ENCODE results near the gene PALM2AKAP2. TPM values are rescaled to one million over a fixed set of nuclear protein-coding genes. Genes with fewer than 3 reads are reported as not detected.

PALM2AKAP2 gene
- total RNA-seq, 4 donors from 2014 or later = 1.2 to 3.6 (median 2.6) TPM

- no peak for TF ChIP-seq POLR2A (IDR thresholded peaks at IDR 0.05)
Measured at GRCh38 chr9:109767404-109767803, 12.6 kb upstream of the PALM2AKAP2 start.

DNA sequence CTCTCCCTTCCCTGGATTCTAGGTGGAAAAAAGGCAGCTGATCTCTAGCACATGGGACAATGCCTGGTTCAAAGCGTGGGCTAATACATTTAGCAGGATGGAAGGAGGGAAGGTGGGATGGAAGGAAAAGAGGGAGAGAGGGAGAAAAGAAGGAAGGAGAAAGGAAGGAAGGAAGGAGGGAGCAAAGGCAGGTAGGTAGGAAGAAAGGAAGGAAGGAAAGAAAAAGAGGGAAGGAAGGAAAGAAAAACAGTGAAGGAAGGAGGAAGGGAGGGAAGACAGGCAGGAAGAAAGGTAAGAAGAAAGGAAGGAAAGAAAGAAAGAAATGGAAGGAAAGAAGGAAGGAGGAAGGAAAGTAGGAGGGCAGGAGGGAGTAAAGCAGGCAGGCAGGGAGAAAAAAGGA is 12.2 kb upstream of the PALM2AKAP2 start:
- 79 to 89% methylated on average over 1 of the region's 1 CpG for WGBS, 2 donors
- no peak for DNase-seq (ENCODE audit: low spot score in 2 of 2)
- no peak overlapping the region for H3K4me3 ChIP-seq (ENCODE audit: low read depth, poor library complexity, severe bottlenecking)
- no peak for TF ChIP-seq POLR2A (IDR thresholded peaks at IDR 0.05)
- no peak for TF ChIP-seq CTCF (IDR thresholded peaks at IDR 0.05)
- intact Hi-C loops (cut with DNase I; ENCODE audit: low total_unique reads) = no loop called here

More at GRCh38 chr9:109767404-109767803, 12.6 kb upstream of the PALM2AKAP2 start:
- WGBS, 2 donors = 67 to 75% methylated on average over 4 of the region's 4 CpGs
- no peak for DNase-seq (ENCODE audit: low spot score in 2 of 2)
- no peak overlapping the region for H3K4me3 ChIP-seq (ENCODE audit: low read depth, poor library complexity, severe bottlenecking)
- intact Hi-C loops (cut with DNase I; ENCODE audit: low total_unique reads) = no loop called here

DNA sequence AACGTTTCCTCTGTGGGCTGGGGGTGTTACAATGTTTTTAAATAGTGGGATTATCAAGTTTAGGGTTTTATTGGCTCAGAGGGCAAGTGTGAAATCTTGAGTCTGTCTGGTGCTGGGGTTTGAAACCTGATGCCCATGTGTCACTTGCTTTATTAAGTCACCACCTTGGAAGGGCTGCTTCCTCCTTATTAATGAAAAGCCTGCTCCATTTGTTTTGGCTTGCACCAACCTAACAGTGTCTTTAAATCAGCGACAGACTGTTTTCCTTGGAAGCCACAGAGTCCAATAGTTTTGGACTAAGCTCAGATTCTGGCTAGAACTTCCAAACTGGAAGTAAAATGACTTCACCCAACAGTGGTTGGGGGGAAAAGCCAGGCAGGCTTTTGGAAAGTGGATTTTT is 10.7 kb upstream of the PALM2AKAP2 start:
- TF ChIP-seq CTCF (IDR thresholded peaks at IDR 0.05) = no peak
- TF ChIP-seq POLR2A (IDR thresholded peaks at IDR 0.05) = no peak
- 33 to 35% methylated on average over 2 of the region's 2 CpGs for WGBS, 2 donors
- DNase-seq (ENCODE audit: low spot score in 2 of 2) = no peak
- H3K4me3 ChIP-seq (ENCODE audit: low read depth, poor library complexity, severe bottlenecking) = no peak overlapping the region
- intact Hi-C loops (cut with DNase I; ENCODE audit: low total_unique reads) = no loop called here

DNA sequence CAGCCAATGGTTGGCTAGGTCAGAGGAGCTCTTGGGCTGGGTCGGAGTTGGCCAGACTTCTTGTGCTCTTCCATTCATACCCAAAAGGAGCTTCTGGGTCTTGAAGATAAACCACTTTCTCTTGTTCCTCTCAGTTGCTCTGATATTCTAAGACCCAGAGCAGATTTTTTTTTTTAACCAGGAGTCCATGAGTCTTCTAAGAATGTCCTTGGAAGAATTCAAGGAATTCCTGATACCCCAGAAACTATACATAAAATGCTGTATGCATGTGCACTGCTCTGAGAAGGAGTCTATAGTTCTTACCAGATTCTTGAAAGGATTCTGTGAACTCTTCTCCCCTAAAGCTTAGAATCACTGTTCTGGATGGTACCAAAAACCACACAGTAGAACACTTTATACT is 9.9 kb upstream of the PALM2AKAP2 start:
- H3K4me3 ChIP-seq (ENCODE audit: low read depth, poor library complexity, severe bottlenecking) = no peak overlapping the region
- WGBS, 2 donors = 80 to 88% methylated on average over 1 of the region's 1 CpG
- DNase-seq (ENCODE audit: low spot score in 2 of 2) = no peak
- intact Hi-C loops (cut with DNase I; ENCODE audit: low total_unique reads) = no loop called here
- no peak for TF ChIP-seq CTCF (IDR thresholded peaks at IDR 0.05)

DNA sequence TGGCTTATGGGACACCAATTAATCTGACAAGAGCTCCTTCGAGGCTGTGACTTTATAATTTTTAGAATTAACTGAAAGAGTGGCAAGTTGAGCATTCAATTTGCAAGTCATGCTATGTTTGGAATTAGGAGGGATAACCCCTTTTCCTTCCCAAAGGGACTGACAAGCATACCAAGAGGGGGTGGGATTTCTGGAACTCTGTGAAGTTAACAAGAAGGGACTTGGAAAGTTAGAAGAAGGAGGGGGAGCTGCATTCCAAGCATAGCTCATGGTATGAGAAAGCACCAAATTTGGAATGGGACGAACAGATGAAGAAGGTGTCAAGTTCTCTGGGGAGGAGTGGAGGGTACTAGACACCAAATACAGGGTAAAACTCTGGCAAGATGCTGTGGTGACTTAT is 8.9 kb upstream of the PALM2AKAP2 start:
- no peak for DNase-seq (ENCODE audit: low spot score in 2 of 2)
- 28 to 39% methylated on average over 2 of the region's 2 CpGs for WGBS, 2 donors
- TF ChIP-seq POLR2A (IDR thresholded peaks at IDR 0.05) (no peak), CTCF (IDR thresholded peaks at IDR 0.05) (no peak)
- intact Hi-C loops (cut with DNase I; ENCODE audit: low total_unique reads) = no loop called here
- no peak overlapping the region for H3K4me3 ChIP-seq (ENCODE audit: low read depth, poor library complexity, severe bottlenecking)

DNA sequence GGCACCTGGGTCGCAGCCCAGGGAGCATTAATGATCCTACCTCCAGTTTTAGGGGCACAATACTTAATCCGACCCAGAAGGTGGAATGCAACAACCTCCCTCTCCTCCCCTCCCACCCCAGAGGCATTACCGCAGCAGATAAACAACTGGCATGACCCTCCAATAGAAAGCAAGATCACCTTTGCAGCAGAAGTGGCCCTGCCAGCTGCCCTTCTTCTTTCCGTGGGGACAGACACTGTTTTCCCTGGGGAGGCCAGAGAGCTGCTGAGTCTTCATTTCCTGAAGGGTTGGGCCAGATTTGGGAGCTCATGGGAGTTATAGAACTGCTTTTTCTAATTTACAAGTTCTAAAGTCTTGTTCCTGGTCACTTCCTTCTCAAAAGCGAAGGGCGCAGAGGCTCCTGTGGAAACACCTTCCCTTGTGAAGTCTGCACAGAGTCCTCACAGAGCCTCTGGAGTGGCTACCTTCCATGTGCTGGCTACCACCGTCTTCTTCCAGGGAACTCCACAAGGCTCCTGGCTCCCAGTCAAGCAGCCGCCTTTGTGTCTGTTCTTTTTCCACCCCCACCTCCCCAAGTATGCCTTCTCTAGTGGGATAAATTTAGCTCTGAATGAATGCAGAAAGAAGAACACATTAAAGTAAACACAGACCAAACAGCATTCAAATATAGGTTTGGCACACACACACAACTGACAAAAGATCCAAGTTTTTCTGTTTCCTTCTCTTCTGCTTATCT is 8.0 kb upstream of the PALM2AKAP2 start:
- TF ChIP-seq POLR2A (IDR thresholded peaks at IDR 0.05) (no peak), CTCF (IDR thresholded peaks at IDR 0.05) (no peak)
- WGBS, 2 donors = 41 to 51% methylated on average over 8 of the region's 8 CpGs
- no peak for DNase-seq (ENCODE audit: low spot score in 2 of 2)
- H3K4me3 ChIP-seq (ENCODE audit: low read depth, poor library complexity, severe bottlenecking) = no peak overlapping the region
- intact Hi-C loops (cut with DNase I; ENCODE audit: low total_unique reads) = no loop called here

Data from lower leg skin (tissue), 4 donors.